ENCODE data around the gene DVL1. TPM values are rescaled to one million over a fixed set of nuclear protein-coding genes. Genes with fewer than 3 reads are reported as not detected.

The DVL1 gene
- total RNA-seq, 5 donors from 2014 or later (not counting 1 experiment from before 2014, with no cell fraction given): 43.6 to 70.4 (median 64.9) TPM

- H3K36me3 ChIP-seq (ENCODE audit: control insufficient read depth in 2 of 2, extremely low read depth in 1 of 2, insufficient read depth in 1 of 2, low read length in 1 of 2): peaks cover 4 to 8% of the 10 kb centered on the region in 2 donors
- DNase-seq: no peak
- ATAC-seq (replicated peaks in 1 of 4): no peak
- 92% methylated on average over 23 of the region's 24 CpGs for WGBS (ENCODE audit: insufficient coverage)
- ChIA-PET POLR2A (no interaction called here), CTCF (no interaction called here)
- peaks cover 2 to 44% of the 10 kb centered on the region in 2 experiments for H3K4me1 ChIP-seq (ENCODE audit: control insufficient read depth in 1 of 2, extremely low read depth in 1 of 2, insufficient read depth in 2 of 2, low read length in 2 of 2)
- Mint-ChIP-seq H3K27ac (no peak overlapping the region), H3K9me3 (no peaks in the 10 kb centered on the region), H3K36me3 (peaks cover 10% of the 10 kb centered on the region), H3K27me3 (no peaks in the 10 kb centered on the region), H3K4me1 (peaks cover 17 to 23% (median 20%) of the 10 kb centered on the region in 3 donors), H3K4me3 (no peak overlapping the region)
- no peak overlapping the region for H3K27ac ChIP-seq (ENCODE audit: low read length)
- no peaks in the 10 kb centered on the region for H3K27me3 ChIP-seq (replicated peaks in 1 of 2; ENCODE audit: control insufficient read depth in 2 of 2, extremely low read depth in 1 of 2, insufficient read depth in 2 of 2, low read length in 1 of 2)
- H3K9me3 ChIP-seq: no peaks in the 10 kb centered on the region
- H3K4me3 ChIP-seq (ENCODE audit: control insufficient read depth in 1 of 2, extremely low read depth in 1 of 2, low read length in 1 of 2): no peak overlapping the region
These were observed 5.3 kb downstream of the DVL1 start for GRCh38 chr1:1343811-1344421.

- Histone ChIP-seq H3K9me3 (no peaks in the 10 kb centered on the region), H3K36me3 (ENCODE audit: control insufficient read depth in 2 of 2, extremely low read depth in 1 of 2, insufficient read depth in 1 of 2, low read length in 1 of 2) (peaks cover 8% of the 10 kb centered on the region in 2 donors), H3K4me1 (ENCODE audit: control insufficient read depth in 1 of 2, extremely low read depth in 1 of 2, insufficient read depth in 2 of 2, low read length in 2 of 2) (peaks cover 2 to 35% of the 10 kb centered on the region in 2 experiments), H3K4me3 (ENCODE audit: control insufficient read depth in 1 of 2, extremely low read depth in 1 of 2, low read length in 1 of 2) (no peak overlapping the region), H3K27me3 (replicated peaks in 1 of 2; ENCODE audit: control insufficient read depth in 2 of 2, extremely low read depth in 1 of 2, insufficient read depth in 2 of 2, low read length in 1 of 2) (no peaks in the 10 kb centered on the region), H3K27ac (ENCODE audit: low read length) (no peak overlapping the region)
- H3K4me3 Mint-ChIP-seq: no peak overlapping the region
- DNase-seq: no peak
- no peaks in the 10 kb centered on the region for H3K27me3 Mint-ChIP-seq
- no peaks in the 10 kb centered on the region for H3K9me3 Mint-ChIP-seq
- POLR2A ChIA-PET: no interaction called here
- WGBS (ENCODE audit: insufficient coverage): 88% methylated on average over 11 of the region's 18 CpGs
- peaks cover 10% of the 10 kb centered on the region for H3K36me3 Mint-ChIP-seq
- ATAC-seq (replicated peaks in 1 of 4): no peak
- CTCF ChIA-PET: no interaction called here
- H3K27ac Mint-ChIP-seq: no peak overlapping the region
- H3K4me1 Mint-ChIP-seq: peaks cover 12 to 18% (median 15%) of the 10 kb centered on the region in 3 donors
These were observed 6.6 kb downstream of the DVL1 start for GRCh38 chr1:1342584-1343115.

- Histone ChIP-seq H3K27ac (ENCODE audit: low read length) (no peak overlapping the region), H3K36me3 (ENCODE audit: control insufficient read depth in 2 of 2, extremely low read depth in 1 of 2, insufficient read depth in 1 of 2, low read length in 1 of 2) (peaks cover 8% of the 10 kb centered on the region in 2 donors), H3K27me3 (replicated peaks in 1 of 2; ENCODE audit: control insufficient read depth in 2 of 2, extremely low read depth in 1 of 2, insufficient read depth in 2 of 2, low read length in 1 of 2) (no peaks in the 10 kb centered on the region), H3K4me3 (ENCODE audit: control insufficient read depth in 1 of 2, extremely low read depth in 1 of 2, low read length in 1 of 2) (no peak overlapping the region), H3K4me1 (ENCODE audit: control insufficient read depth in 1 of 2, extremely low read depth in 1 of 2, insufficient read depth in 2 of 2, low read length in 2 of 2) (peaks cover 0 to 30% of the 10 kb centered on the region in 2 experiments), H3K9me3 (no peaks in the 10 kb centered on the region)
- H3K27me3 Mint-ChIP-seq: no peaks in the 10 kb centered on the region
- CTCF ChIA-PET: no interaction called here
- no peak for ATAC-seq (replicated peaks in 1 of 4)
- H3K36me3 Mint-ChIP-seq: peaks cover 10% of the 10 kb centered on the region
- POLR2A ChIA-PET: no interaction called here
- peaks cover 7 to 12% (median 10%) of the 10 kb centered on the region in 3 donors for H3K4me1 Mint-ChIP-seq
- H3K9me3 Mint-ChIP-seq: no peaks in the 10 kb centered on the region
- H3K27ac Mint-ChIP-seq: no peak overlapping the region
- 98% methylated on average over 28 of the region's 28 CpGs for WGBS (ENCODE audit: insufficient coverage)
- H3K4me3 Mint-ChIP-seq: no peak overlapping the region
- no peak for DNase-seq
These were observed 7.1 kb downstream of the DVL1 start for GRCh38 chr1:1342061-1342562.

- H3K4me3 ChIP-seq (ENCODE audit: control insufficient read depth in 1 of 2, extremely low read depth in 1 of 2, low read length in 1 of 2): no peak overlapping the region
- ATAC-seq (replicated peaks in 1 of 4) (no peak), DNase-seq (no peak)
- no peaks in the 10 kb centered on the region for H3K27me3 ChIP-seq (replicated peaks in 1 of 2; ENCODE audit: control insufficient read depth in 2 of 2, extremely low read depth in 1 of 2, insufficient read depth in 2 of 2, low read length in 1 of 2)
- ChIA-PET CTCF (no interaction called here), POLR2A (no interaction called here)
- WGBS (ENCODE audit: insufficient coverage): 92% methylated on average over 16 of the region's 17 CpGs
- peaks cover 8% of the 10 kb centered on the region in 2 donors for H3K36me3 ChIP-seq (ENCODE audit: control insufficient read depth in 2 of 2, extremely low read depth in 1 of 2, insufficient read depth in 1 of 2, low read length in 1 of 2)
- H3K4me1 ChIP-seq (ENCODE audit: control insufficient read depth in 1 of 2, extremely low read depth in 1 of 2, insufficient read depth in 2 of 2, low read length in 2 of 2): peaks cover 0 to 25% of the 10 kb centered on the region in 2 experiments
- no peak overlapping the region for H3K27ac ChIP-seq (ENCODE audit: low read length)
- no peaks in the 10 kb centered on the region for H3K9me3 ChIP-seq
- no peak overlapping the region for H3K27ac Mint-ChIP-seq
- H3K4me3 Mint-ChIP-seq: no peak overlapping the region
- peaks cover 2 to 7% (median 5%) of the 10 kb centered on the region in 3 donors for H3K4me1 Mint-ChIP-seq
- H3K9me3 Mint-ChIP-seq: no peaks in the 10 kb centered on the region
- no peaks in the 10 kb centered on the region for H3K27me3 Mint-ChIP-seq
- peaks cover 10% of the 10 kb centered on the region for H3K36me3 Mint-ChIP-seq
These were observed 7.6 kb downstream of the DVL1 start for GRCh38 chr1:1341549-1342021.

GRCh38 chr1:1340791-1341548 lies 8.2 kb downstream of the DVL1 start:
- peaks cover 0 to 3% (median 2%) of the 10 kb centered on the region in 3 donors for H3K4me1 Mint-ChIP-seq
- H3K27ac Mint-ChIP-seq: no peak overlapping the region
- Histone ChIP-seq H3K27me3 (replicated peaks in 1 of 2; ENCODE audit: control insufficient read depth in 2 of 2, extremely low read depth in 1 of 2, insufficient read depth in 2 of 2, low read length in 1 of 2) (no peaks in the 10 kb centered on the region), H3K27ac (ENCODE audit: low read length) (no peak overlapping the region), H3K4me3 (ENCODE audit: control insufficient read depth in 1 of 2, extremely low read depth in 1 of 2, low read length in 1 of 2) (no peak overlapping the region), H3K9me3 (no peaks in the 10 kb centered on the region), H3K36me3 (ENCODE audit: control insufficient read depth in 2 of 2, extremely low read depth in 1 of 2, insufficient read depth in 1 of 2, low read length in 1 of 2) (peaks cover 8 to 9% of the 10 kb centered on the region in 2 donors), H3K4me1 (ENCODE audit: control insufficient read depth in 1 of 2, extremely low read depth in 1 of 2, insufficient read depth in 2 of 2, low read length in 2 of 2) (peaks cover 0 to 19% of the 10 kb centered on the region in 2 experiments)
- H3K36me3 Mint-ChIP-seq: peaks cover 10% of the 10 kb centered on the region
- DNase-seq: no peak
- POLR2A ChIA-PET: no interaction called here
- H3K9me3 Mint-ChIP-seq: no peaks in the 10 kb centered on the region
- H3K27me3 Mint-ChIP-seq: no peaks in the 10 kb centered on the region
- ATAC-seq (replicated peaks in 1 of 4): no peak
- CTCF ChIA-PET: no interaction called here
- WGBS (ENCODE audit: insufficient coverage): 94% methylated on average over 36 of the region's 36 CpGs
- H3K4me3 Mint-ChIP-seq: no peak overlapping the region

- H3K4me1 ChIP-seq (ENCODE audit: control insufficient read depth in 1 of 2, extremely low read depth in 1 of 2, insufficient read depth in 2 of 2, low read length in 2 of 2): peaks cover 0 to 14% of the 10 kb centered on the region in 2 experiments
- peaks cover 0 to 3% (median 2%) of the 10 kb centered on the region in 3 donors for H3K4me1 Mint-ChIP-seq
- peaks cover 8 to 10% of the 10 kb centered on the region in 2 donors for H3K36me3 ChIP-seq (ENCODE audit: control insufficient read depth in 2 of 2, extremely low read depth in 1 of 2, insufficient read depth in 1 of 2, low read length in 1 of 2)
- ATAC-seq (replicated peaks in 1 of 4): no peak
- no peaks in the 10 kb centered on the region for H3K9me3 Mint-ChIP-seq
- H3K27me3 ChIP-seq (replicated peaks in 1 of 2; ENCODE audit: control insufficient read depth in 2 of 2, extremely low read depth in 1 of 2, insufficient read depth in 2 of 2, low read length in 1 of 2): no peaks in the 10 kb centered on the region
- DNase-seq: no peak
- no peaks in the 10 kb centered on the region for H3K27me3 Mint-ChIP-seq
- CTCF ChIA-PET: interaction anchor here in 1 of 2 donors (0.6 kb wide), 1 partner anchor 32 kb away, joined by 4 read pairs; no protein-coding TSS in a partner anchor
- H3K27ac Mint-ChIP-seq: no peak overlapping the region
- no peak overlapping the region for H3K4me3 ChIP-seq (ENCODE audit: control insufficient read depth in 1 of 2, extremely low read depth in 1 of 2, low read length in 1 of 2)
- WGBS (ENCODE audit: insufficient coverage): 95% methylated on average over 21 of the region's 23 CpGs
- H3K4me3 Mint-ChIP-seq: no peak overlapping the region
- H3K27ac ChIP-seq (ENCODE audit: low read length): no peak overlapping the region
- no peaks in the 10 kb centered on the region for H3K9me3 ChIP-seq
- H3K36me3 Mint-ChIP-seq: peaks cover 10% of the 10 kb centered on the region
- POLR2A ChIA-PET: no interaction called here
These were observed 9.0 kb downstream of the DVL1 start for GRCh38 chr1:1340185-1340584.

All from T-cell (primary cell).